GM18505 (cell line): ENCODE data around the gene RAP1GAP2.

Experiments used
- ATAC-seq: cut with Tn5 transposase; IDR thresholded peaks from one replicate; pipeline ENCODE4 v1.9.1; 2021; ENCODE audit not compliant: unreplicated experiment
- POLR2A ChIP-seq: IDR thresholded peaks from 4 replicates; pipeline ENCODE4 v1.6.1; 2011; ENCODE audit warnings: borderline replicate concordance; ENCODE audit not compliant: insufficient read depth, insufficient read length; ENCODE audit errors: extremely low read depth

Gene RAP1GAP2

GRCh38 chr17:2796164-2797125 lies at the start of gene RAP1GAP2:
RAP1GAP2 (plus strand) TSS chr17:2796438; CDS start chr17:2796528, 90 bp downstream.
- peak; percentile 34 for TF ChIP-seq POLR2A
- no peak for ATAC-seq

DNA sequence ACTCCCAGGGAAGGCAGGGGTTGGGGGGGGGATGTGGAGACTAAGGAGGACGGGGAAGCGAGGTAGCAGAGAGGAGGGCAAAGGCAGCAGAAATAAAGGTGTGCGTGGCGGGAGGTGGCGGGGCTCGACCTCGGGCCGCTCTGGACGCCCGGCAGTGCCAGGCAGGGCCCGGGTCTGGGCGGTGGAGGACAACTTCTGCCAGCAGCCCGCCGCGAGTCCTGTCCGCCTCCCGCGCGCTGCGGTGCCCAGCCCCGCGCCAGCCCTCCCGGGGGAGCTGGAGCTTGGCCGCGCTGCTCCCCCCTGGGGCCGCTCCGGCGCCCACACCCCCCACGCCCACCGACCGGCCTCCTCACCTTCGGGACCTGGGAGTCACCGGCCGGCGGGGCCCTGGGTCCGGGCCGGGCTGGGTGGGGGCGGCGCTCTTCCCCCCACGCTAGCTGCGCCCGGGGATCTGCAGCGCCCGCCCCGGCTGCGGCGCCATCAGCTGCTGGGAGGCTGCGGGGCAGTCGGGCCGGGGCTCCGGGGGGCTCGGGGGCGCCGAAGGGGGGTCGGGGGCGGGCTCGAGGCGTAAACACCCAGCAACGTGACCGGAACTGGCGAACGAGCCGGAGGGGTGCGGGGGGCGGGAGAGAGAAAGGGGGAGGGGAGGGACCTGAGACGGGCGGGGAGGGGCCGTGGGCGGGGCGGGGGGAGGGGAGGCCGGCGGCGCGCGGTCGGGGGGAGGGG lies 47.0 kb upstream of the RAP1GAP2 start, which contains the start of gene CCDC92B:
TSS of gene CCDC92B (minus strand) at position 595 of the 726 bp plus-strand sequence. CDS start 14,507 bp downstream, outside the sequence.
- no peak for TF ChIP-seq POLR2A
- ATAC-seq: no peak

DNA sequence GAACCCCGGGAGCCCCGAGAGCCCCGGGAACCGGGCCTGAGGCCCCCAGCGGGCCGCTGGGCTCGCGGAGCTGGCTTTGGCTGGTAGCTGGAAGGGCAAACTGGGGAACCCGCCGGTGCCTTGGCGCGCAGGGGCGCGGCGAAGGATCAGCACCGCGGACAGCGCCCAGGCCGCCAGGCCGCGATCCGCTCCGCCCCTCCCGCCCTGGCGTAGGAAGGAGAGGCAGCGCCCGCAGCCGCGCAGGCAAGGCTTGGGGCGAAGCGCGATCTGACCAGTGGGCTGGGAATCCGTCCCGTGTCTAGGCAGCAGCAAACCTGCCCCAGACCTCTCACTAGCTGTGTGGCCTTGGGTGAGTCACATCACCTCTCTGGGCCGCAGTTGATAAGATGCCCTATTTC lies 46.5 kb upstream of the RAP1GAP2 start:
- no peak for TF ChIP-seq POLR2A
- no peak for ATAC-seq

GRCh38 chr17:2750721-2751120 lies 45.5 kb upstream of the RAP1GAP2 start:
- no peak for ATAC-seq
- TF ChIP-seq POLR2A: no peak

DNA sequence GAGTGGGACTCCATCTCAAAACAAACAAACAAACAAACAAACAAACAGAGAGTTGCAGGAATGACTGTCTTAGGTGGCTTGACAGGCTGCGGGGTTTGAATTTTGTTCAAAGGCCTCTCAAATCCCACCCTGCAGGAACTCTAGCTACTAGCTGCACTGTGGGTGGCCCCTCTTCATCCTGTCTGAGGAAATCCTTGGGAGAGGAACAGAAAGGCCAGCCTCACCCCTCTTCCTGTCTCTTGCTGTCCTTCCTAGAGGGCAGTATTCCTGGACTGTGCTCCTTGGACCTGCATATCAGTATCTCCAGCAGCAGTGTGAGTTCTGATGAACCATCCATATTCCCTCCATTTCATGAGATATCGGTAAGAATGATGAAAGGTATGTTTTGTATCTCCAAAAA lies 44.7 kb upstream of the RAP1GAP2 start:
- ATAC-seq: no peak

DNA sequence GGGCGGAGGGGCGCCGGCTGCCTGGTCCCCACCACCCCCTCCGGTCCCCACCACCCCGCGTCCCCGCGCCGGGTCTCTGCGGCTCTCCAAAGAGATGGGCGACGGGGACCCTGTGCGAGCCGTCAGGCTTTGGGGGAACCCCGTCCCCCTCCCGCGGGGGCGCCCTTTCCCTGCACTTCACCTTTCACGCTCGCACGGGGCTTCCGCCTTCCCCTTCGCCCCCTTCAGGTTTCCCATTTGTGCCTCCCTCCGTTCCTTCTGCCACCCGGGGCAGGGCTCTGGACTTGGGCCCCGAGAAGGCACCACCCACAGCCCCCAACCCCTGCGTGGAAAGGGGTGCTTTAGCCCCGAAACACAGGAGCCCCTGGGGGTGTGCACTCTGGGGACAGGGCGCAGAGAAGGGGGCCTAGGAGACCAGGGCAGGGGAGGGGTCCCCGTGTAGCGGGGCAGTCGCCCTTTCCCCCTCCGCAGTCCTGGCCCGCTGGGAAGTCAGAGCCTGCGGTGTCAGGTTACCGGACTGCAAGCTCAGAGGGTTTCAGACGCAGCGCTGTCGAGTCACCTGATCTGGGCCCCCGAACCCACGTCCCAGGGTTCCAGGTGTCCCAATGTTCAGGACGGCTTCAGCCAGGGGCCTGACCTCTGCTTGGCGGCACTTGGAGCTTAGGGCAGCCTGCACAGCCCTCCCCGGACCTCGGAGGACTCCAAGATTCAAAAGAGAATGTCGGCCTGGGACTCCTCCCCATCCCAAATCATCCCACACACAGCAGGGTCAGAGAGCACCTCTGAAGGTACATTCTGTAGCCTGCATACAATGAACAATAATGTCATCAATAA lies 40.1 kb upstream of the RAP1GAP2 start:
- TF ChIP-seq POLR2A: no peak
- no peak for ATAC-seq

More for the DNA sequence above, 44.7 kb upstream of the RAP1GAP2 start:
- no peak for TF ChIP-seq POLR2A

GRCh38 chr17:2758870-2759269 lies 37.4 kb upstream of the RAP1GAP2 start:
- TF ChIP-seq POLR2A: no peak
- no peak for ATAC-seq

GRCh38 chr17:2770129-2770528 lies 26.1 kb upstream of the RAP1GAP2 start:
- ATAC-seq: no peak
- TF ChIP-seq POLR2A: no peak

DNA sequence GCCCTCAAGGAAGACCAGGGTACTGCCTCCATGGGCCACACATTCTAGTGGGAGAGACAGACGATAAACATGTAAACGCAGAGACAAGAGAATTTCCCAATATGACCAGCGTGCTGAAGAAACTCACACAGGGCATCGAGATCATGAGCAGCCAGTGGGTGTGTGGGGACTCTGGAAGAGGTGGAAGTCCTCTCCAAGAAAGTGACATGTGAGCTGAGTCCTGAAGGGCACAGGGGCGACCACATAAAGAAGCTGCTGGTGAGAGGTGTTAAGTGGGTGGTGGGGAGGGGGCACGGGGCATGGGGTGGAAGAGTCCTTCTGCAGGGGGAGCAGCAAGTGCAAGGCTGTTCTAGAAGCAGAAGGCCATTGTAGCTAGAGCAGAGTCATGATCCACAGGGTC lies 21.0 kb upstream of the RAP1GAP2 start:
- TF ChIP-seq POLR2A: no peak
- ATAC-seq: no peak

GRCh38 chr17:2776589-2777241 lies 19.5 kb upstream of the RAP1GAP2 start:
- no peak for TF ChIP-seq POLR2A
- ATAC-seq: no peak

GRCh38 chr17:2777242-2777867 lies 18.9 kb upstream of the RAP1GAP2 start:
- ATAC-seq: no peak
- no peak for TF ChIP-seq POLR2A

GRCh38 chr17:2778489-2778888 lies 17.7 kb upstream of the RAP1GAP2 start:
- no peak for ATAC-seq
- no peak for TF ChIP-seq POLR2A
